IPS DF 6.9 (cell line): ENCODE data around the gene SIPA1.

ENCODE experiments used
- DNase-seq: peaks from one replicate; pipeline ENCODE4 v3.0.0-alpha.2; 2013; ENCODE audit warnings: low read depth, low spot score
- H3K27ac ChIP-seq: one replicate; pipeline ENCODE4 v1.5.1; 2013; ENCODE audit warnings: low read length, control low read depth
- H3K27me3 ChIP-seq: 2 replicates; pipeline ENCODE4 v1.6.1; 2013; ENCODE audit warnings: mild to moderate bottlenecking, low read length; ENCODE audit not compliant: control insufficient read depth, insufficient read depth
- H3K36me3 ChIP-seq: 2 replicates; pipeline ENCODE4 v1.6.1; 2013; ENCODE audit warnings: low read length; ENCODE audit not compliant: control insufficient read depth, insufficient read depth
- H3K4me1 ChIP-seq: 2 replicates; pipeline ENCODE4 v1.6.1; 2013; ENCODE audit warnings: low read length; ENCODE audit not compliant: control insufficient read depth, insufficient read depth
- H3K4me3 ChIP-seq: 2 replicates; pipeline ENCODE4 v1.5.1; 2013; ENCODE audit warnings: mild to moderate bottlenecking, low read length
- H3K9me3 ChIP-seq: 2 replicates; pipeline ENCODE4 v1.6.1; 2013; ENCODE audit warnings: low read length, inconsistent platforms; ENCODE audit not compliant: control insufficient read depth, insufficient read depth
- WGBS: extraction: QIAGEN DNeasy Blood & Tissue Kit; methylation state at CpG from one replicate; pipeline ENCODE4 v1.1.7; 2013; ENCODE audit warnings: mixed read lengths, missing lambda C conversion rate; ENCODE audit not compliant: insufficient read length, insufficient coverage; 5-methylcytosine and 5-hydroxymethylcytosine counted together

SIPA1 gene

DNA sequence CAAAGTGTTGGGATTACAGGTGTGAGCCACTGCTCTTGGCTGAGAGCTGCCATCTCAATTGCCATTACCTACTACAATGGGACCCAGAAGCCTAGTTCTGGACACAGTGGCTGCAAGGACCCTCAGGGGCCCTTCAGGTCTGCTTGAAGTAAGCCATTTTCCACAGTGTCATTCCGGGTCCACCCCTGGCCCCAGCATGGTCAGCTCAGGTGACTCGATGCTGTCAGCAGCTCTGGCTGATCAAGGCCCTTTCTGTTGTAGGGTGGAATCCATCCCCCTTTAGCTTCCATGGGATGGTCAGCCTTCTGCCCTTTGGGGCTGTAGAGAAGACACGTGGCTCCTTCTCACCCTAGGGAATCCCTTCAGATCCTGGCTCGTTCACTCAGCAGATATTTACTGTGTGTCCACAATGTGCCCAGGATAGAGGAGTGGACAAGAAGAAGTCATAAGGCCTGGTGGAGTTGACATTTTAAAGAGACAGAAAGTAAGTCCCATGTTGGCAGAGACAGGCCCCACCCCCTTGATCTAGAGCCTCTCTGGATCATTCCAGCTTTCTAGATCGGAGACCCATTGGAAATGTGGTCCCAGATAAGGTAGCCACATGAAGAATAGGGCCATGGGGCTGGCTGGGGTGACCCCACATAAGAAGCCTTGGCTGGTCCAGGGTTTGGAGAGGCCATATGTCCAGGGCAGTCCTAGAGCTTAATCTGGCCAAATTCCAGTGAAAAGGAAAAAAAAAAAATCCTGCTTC is 59.1 kb downstream of the SIPA1 start:
- H3K27me3 ChIP-seq = no peaks in the 10 kb centered on the region
- DNase-seq = no peak
- H3K4me1 ChIP-seq = 0 out of 2 replicates have a peak, but pooled peaks cover 1% of the 10 kb centered on the region
- H3K4me3 ChIP-seq = no peak overlapping the region
- WGBS = no CpG with 5 or more reads among the region's 5 CpGs
- H3K9me3 ChIP-seq = peaks cover 2% of the 10 kb centered on the region; the same call in 1 of the 2 replicates
- no peak overlapping the region for H3K27ac ChIP-seq
- H3K36me3 ChIP-seq = no peaks in the 10 kb centered on the region

DNA sequence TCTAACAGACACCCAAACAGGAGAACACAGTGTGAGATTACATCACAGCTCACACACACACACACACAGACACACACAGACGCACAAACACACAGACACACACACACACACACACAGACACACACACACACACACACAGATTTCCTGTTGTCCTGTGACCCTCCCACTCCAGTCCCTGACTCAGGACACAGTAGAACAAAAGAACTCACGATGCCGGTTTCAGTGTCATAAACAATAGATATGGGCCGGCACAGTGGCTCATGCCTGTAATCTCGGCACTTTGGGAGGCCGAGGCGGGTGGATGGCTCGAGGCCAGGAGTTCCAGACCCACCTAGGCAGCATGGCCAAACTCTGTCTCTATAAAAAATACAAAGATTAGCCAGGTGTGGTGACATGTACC is 60.3 kb downstream of the SIPA1 start:
- H3K9me3 ChIP-seq = peaks cover 2% of the 10 kb centered on the region; the same call in 1 of the 2 replicates
- no peaks in the 10 kb centered on the region for H3K36me3 ChIP-seq
- no peaks in the 10 kb centered on the region for H3K27me3 ChIP-seq
- no peak overlapping the region for H3K4me3 ChIP-seq
- no CpG with 5 or more reads among the region's 8 CpGs for WGBS
- H3K27ac ChIP-seq = no peak overlapping the region
- DNase-seq = no peak
- no peaks in the 10 kb centered on the region for H3K4me1 ChIP-seq

DNA sequence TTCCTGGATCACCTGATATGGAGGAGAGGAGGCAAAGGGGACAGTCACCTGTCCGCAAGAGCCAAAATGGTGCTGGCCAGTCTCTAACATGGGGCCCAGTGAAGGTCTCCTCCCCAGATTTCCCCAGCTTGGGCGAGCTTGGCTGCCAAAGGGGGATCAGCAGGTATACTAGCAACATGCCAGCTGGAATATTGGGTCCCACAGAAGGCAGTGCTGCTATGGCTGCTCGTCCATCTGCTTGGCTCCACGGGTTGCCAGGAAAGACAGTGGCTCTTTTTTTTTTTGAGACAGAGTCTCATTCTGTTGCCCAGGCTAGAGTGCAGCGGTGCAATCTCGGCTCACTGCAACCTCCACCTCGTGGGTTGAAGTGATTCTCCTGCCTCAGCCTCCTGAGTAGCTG is 61.4 kb downstream of the SIPA1 start:
- Histone ChIP-seq H3K27ac (no peak overlapping the region), H3K36me3 (no peaks in the 10 kb centered on the region), H3K9me3 (peaks cover 2% of the 10 kb centered on the region; the same call in 1 of the 2 replicates), H3K4me3 (no peak overlapping the region), H3K4me1 (no peaks in the 10 kb centered on the region), H3K27me3 (no peaks in the 10 kb centered on the region)
- DNase-seq = no peak
- no CpG with 5 or more reads among the region's 7 CpGs for WGBS

DNA sequence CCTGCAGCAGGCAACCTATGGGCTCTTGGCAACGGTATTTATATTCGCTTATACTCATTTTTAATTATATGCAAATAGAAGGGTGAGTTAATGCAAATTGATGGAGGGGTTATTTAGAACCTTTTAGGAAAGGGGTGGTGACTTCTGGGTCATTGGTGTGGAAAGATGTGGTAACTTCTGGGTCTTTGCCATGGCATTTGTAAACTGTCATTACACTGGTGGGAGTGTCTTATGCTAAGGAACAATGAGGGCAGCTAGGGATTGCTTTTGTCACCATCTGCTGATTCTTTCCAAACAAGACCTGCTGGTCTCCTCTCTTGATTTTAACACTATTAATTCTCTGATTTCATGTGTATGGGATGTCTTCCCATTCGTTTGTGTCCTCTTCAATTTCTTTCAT is 62.5 kb downstream of the SIPA1 start:
- no peak for DNase-seq
- Histone ChIP-seq H3K27me3 (no peaks in the 10 kb centered on the region), H3K9me3 (peaks cover 2% of the 10 kb centered on the region; the same call in 1 of the 2 replicates), H3K27ac (no peak overlapping the region), H3K36me3 (no peaks in the 10 kb centered on the region), H3K4me3 (no peak overlapping the region), H3K4me1 (no peaks in the 10 kb centered on the region)
- no CpG with 5 or more reads among the region's 3 CpGs for WGBS
